Measurements from ENCODE around the gene RAPGEF2. TPM values are rescaled to one million over a fixed set of nuclear protein-coding genes. Genes with fewer than 3 reads are reported as not detected.

RAPGEF2 gene
- total and polyA plus RNA-seq, 7 experiments from 2014 or later: 0.72 to 35.2 (median 20.7) TPM

DNA sequence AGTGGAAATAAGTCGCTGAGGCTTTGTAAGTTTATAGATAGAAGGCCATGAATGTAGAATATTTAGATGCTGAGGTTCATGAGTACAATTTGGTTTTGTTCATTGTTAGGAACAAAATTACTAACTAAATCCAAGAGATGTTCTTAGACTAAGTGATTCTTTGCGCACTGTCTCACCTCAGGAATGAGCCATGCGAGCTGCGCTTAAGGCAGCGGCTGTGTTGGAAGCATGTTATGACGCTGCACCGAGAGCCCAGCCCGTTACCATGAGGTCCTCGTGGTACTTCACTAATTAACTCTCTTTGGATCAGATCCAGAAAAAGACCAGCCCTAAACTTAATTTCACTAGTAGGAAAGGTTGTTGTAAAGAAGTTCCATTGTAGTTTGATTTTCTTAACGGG is 166.2 kb downstream of the RAPGEF2 start:
- H3K4me3 Mint-ChIP-seq: no peak overlapping the region
- peaks cover 0 to 8% (median 3%) of the 10 kb centered on the region in 5 donors for H3K36me3 Mint-ChIP-seq
- H3K27me3 ChIP-seq (ENCODE audit: control insufficient read depth in 2 of 2, insufficient read depth in 2 of 2, low read length in 2 of 2): no peaks in the 10 kb centered on the region
- intact Hi-C loops (cut with micrococcal nuclease): no loop called here
- DNase-seq (no peak), ATAC-seq (no peak)
- H3K27ac ChIP-seq (ENCODE audit: low read depth, low read length): no peak overlapping the region
- H3K4me1 Mint-ChIP-seq: peaks cover 4 to 27% (median 16%) of the 10 kb centered on the region in 7 donors
- H3K36me3 ChIP-seq (ENCODE audit: control insufficient read depth in 2 of 3, insufficient read depth in 3 of 3, low read length in 3 of 3): no peaks in the 10 kb centered on the region
- ChIA-PET CTCF (no interaction called here), POLR2A (no interaction called here)
- no peaks in the 10 kb centered on the region for H3K9me3 ChIP-seq (ENCODE audit: control insufficient read depth in 2 of 3, low read length in 3 of 3)
- H3K27me3 Mint-ChIP-seq: no peaks in the 10 kb centered on the region
- no peaks in the 10 kb centered on the region for H3K4me1 ChIP-seq (ENCODE audit: control insufficient read depth in 2 of 2, insufficient read depth in 2 of 2, low read length in 2 of 2)
- no peak overlapping the region for H3K27ac Mint-ChIP-seq
- no peak overlapping the region for H3K4me3 ChIP-seq (ENCODE audit: low read length)
- H3K9me3 Mint-ChIP-seq: peaks cover 0 to 1% (median 0%) of the 10 kb centered on the region in 11 donors

DNA sequence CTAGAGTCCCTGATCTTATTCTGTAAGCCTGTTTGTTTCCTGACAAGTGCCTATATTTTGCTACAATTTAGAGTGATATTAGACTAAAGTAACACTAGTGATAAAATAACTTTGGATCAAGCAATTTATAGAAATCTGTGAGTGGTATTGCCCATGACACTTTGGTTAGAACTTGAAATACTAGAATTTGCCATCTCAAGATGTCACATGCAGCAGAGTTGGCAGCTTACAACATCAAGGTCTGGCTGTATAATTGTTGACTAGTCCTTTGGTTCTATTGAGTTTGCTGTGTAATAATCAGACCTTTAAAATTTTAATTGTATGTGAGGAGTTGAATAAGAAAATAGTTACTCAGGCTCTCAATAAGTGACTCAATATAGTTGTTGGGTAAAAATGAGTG is 167.1 kb downstream of the RAPGEF2 start:
- intact Hi-C loops (cut with micrococcal nuclease): no loop called here
- Histone ChIP-seq H3K36me3 (ENCODE audit: control insufficient read depth in 2 of 3, insufficient read depth in 3 of 3, low read length in 3 of 3) (no peaks in the 10 kb centered on the region), H3K4me1 (ENCODE audit: control insufficient read depth in 2 of 2, insufficient read depth in 2 of 2, low read length in 2 of 2) (no peaks in the 10 kb centered on the region), H3K9me3 (ENCODE audit: control insufficient read depth in 2 of 3, low read length in 3 of 3) (no peaks in the 10 kb centered on the region), H3K27me3 (ENCODE audit: control insufficient read depth in 2 of 2, insufficient read depth in 2 of 2, low read length in 2 of 2) (no peaks in the 10 kb centered on the region), H3K27ac (ENCODE audit: low read depth, low read length) (no peak overlapping the region), H3K4me3 (ENCODE audit: low read length) (no peak overlapping the region)
- peaks cover 0 to 1% (median 0%) of the 10 kb centered on the region in 11 donors for H3K9me3 Mint-ChIP-seq
- H3K36me3 Mint-ChIP-seq: peaks cover 0 to 8% (median 3%) of the 10 kb centered on the region in 5 donors
- no peaks in the 10 kb centered on the region for H3K27me3 Mint-ChIP-seq
- peaks cover 4 to 25% (median 16%) of the 10 kb centered on the region in 7 donors for H3K4me1 Mint-ChIP-seq
- H3K4me3 Mint-ChIP-seq: no peak overlapping the region
- no peak overlapping the region for H3K27ac Mint-ChIP-seq
- DNase-seq (no peak), ATAC-seq (no peak)
- POLR2A ChIA-PET: no interaction called here
- CTCF ChIA-PET: no interaction called here

DNA sequence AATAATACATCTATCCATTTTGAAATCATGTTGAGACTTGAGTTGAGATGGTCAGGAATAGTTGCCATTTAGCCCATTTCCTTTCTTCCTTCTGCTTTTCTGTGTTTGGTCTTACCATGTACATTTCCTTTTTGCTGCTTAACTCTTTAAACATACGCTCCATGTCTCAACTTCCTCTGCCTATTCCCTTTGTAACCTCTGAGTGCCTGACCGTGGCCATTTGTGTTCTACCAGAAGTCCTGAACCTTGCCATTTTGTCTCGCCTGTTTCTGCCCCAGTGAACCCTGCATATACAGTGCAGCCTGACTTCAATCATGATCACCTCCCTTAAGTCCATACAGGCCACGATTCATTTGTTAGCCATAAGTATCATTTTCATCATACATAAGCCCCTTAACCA is 169.0 kb downstream of the RAPGEF2 start:
- H3K4me3 Mint-ChIP-seq: no peak overlapping the region
- intact Hi-C loops (cut with micrococcal nuclease): no loop called here
- POLR2A ChIA-PET: no interaction called here
- no peaks in the 10 kb centered on the region for H3K27me3 ChIP-seq (ENCODE audit: control insufficient read depth in 2 of 2, insufficient read depth in 2 of 2, low read length in 2 of 2)
- no peaks in the 10 kb centered on the region for H3K9me3 Mint-ChIP-seq
- ATAC-seq (peak; percentile 37), DNase-seq (no peak)
- H3K4me3 ChIP-seq (ENCODE audit: low read length): no peak overlapping the region
- CTCF ChIA-PET: no interaction called here
- no peaks in the 10 kb centered on the region for H3K27me3 Mint-ChIP-seq
- no peak overlapping the region for H3K27ac ChIP-seq (ENCODE audit: low read depth, low read length)
- H3K36me3 ChIP-seq (ENCODE audit: control insufficient read depth in 2 of 3, insufficient read depth in 3 of 3, low read length in 3 of 3): no peaks in the 10 kb centered on the region
- H3K36me3 Mint-ChIP-seq: peaks cover 0 to 3% (median 0%) of the 10 kb centered on the region in 5 donors
- no peaks in the 10 kb centered on the region for H3K9me3 ChIP-seq (ENCODE audit: control insufficient read depth in 2 of 3, low read length in 3 of 3)
- no peaks in the 10 kb centered on the region for H3K4me1 ChIP-seq (ENCODE audit: control insufficient read depth in 2 of 2, insufficient read depth in 2 of 2, low read length in 2 of 2)
- peaks cover 4 to 18% (median 16%) of the 10 kb centered on the region in 7 donors for H3K4me1 Mint-ChIP-seq
- H3K27ac Mint-ChIP-seq: peak overlapping the region in 1 of 9 donors; percentile 33

DNA sequence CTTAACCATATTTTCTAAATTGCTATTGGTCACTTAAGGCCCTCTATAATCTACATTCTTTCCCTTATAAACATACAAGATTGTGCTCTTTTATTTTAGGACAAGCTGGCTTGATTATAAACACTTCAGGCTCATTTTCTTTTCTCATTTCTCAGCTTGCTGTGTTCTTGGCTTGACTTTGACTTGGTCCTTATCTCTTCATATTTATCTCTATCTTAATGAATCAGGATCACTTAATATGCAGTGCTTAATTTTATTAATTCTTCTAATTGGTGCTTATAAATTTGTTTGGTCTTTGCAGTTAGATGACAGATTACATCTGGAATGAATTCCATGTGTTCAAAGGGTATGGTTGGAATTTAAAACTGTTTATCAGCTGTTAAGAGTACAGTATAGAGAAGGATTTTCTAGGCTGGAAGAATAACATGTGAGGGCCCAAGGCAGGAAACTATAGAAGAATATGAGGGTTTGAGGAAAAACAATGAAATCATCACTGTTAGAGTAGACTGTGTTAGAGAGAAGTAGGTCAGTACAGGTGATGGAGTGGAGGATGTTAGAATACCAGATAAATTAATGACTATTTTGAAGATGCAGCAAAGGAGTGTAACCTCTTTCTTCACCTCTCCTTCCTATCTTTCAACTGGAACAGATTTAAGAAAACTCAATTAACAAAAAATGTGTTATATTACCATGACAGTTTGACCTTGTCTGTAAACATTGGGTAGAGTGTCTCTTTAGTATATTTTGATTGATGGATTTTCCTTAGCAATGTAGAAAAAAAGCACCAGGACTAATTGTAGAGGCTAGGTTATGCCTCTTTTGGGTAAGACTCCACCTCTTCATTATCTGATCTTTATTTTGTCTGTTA is 169.6 kb downstream of the RAPGEF2 start:
- Histone ChIP-seq H3K9me3 (ENCODE audit: control insufficient read depth in 2 of 3, low read length in 3 of 3) (no peaks in the 10 kb centered on the region), H3K4me1 (ENCODE audit: control insufficient read depth in 2 of 2, insufficient read depth in 2 of 2, low read length in 2 of 2) (no peaks in the 10 kb centered on the region), H3K27ac (ENCODE audit: low read depth, low read length) (no peak overlapping the region), H3K4me3 (ENCODE audit: low read length) (no peak overlapping the region), H3K27me3 (ENCODE audit: control insufficient read depth in 2 of 2, insufficient read depth in 2 of 2, low read length in 2 of 2) (no peaks in the 10 kb centered on the region), H3K36me3 (ENCODE audit: control insufficient read depth in 2 of 3, insufficient read depth in 3 of 3, low read length in 3 of 3) (no peaks in the 10 kb centered on the region)
- ATAC-seq: no peak
- peak overlapping the region in 1 of 9 donors; percentile 37 for H3K27ac Mint-ChIP-seq
- no peaks in the 10 kb centered on the region for H3K27me3 Mint-ChIP-seq
- POLR2A ChIA-PET: no interaction called here
- peaks cover 0 to 2% (median 0%) of the 10 kb centered on the region in 11 donors for H3K9me3 Mint-ChIP-seq
- H3K4me1 Mint-ChIP-seq: peaks cover 4 to 18% (median 16%) of the 10 kb centered on the region in 7 donors
- no peak for DNase-seq
- no peak overlapping the region for H3K4me3 Mint-ChIP-seq
- CTCF ChIA-PET: no interaction called here
- intact Hi-C loops (cut with micrococcal nuclease): no loop called here
- H3K36me3 Mint-ChIP-seq: peaks cover 0 to 4% (median 2%) of the 10 kb centered on the region in 5 donors

DNA sequence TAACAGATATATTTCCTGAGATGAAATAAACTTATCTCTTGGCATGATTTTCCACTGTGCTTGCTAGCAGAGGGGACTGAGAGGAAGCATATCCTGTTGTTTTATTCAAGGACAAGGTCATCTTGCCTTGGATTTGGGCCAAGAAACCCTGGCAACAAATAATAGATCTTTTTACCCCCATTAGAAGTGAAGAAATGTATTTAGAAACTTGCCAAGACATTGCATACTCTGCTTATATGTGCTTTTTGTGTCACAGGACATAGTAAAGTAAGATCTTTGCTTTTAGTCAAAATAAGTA is 170.2 kb downstream of the RAPGEF2 start:
- DNase-seq (no peak), ATAC-seq (no peak)
- Histone ChIP-seq H3K27me3 (ENCODE audit: control insufficient read depth in 2 of 2, insufficient read depth in 2 of 2, low read length in 2 of 2) (no peaks in the 10 kb centered on the region), H3K27ac (ENCODE audit: low read depth, low read length) (no peak overlapping the region), H3K4me3 (ENCODE audit: low read length) (no peak overlapping the region), H3K4me1 (ENCODE audit: control insufficient read depth in 2 of 2, insufficient read depth in 2 of 2, low read length in 2 of 2) (no peaks in the 10 kb centered on the region), H3K36me3 (ENCODE audit: control insufficient read depth in 2 of 3, insufficient read depth in 3 of 3, low read length in 3 of 3) (no peaks in the 10 kb centered on the region), H3K9me3 (ENCODE audit: control insufficient read depth in 2 of 3, low read length in 3 of 3) (no peaks in the 10 kb centered on the region)
- CTCF ChIA-PET: no interaction called here
- H3K4me1 Mint-ChIP-seq: peaks cover 4 to 18% (median 16%) of the 10 kb centered on the region in 7 donors
- H3K36me3 Mint-ChIP-seq: peaks cover 0 to 7% (median 4%) of the 10 kb centered on the region in 5 donors
- intact Hi-C loops (cut with micrococcal nuclease): no loop called here
- H3K27me3 Mint-ChIP-seq: no peaks in the 10 kb centered on the region
- peak overlapping the region in 1 of 9 donors; percentile 23 for H3K27ac Mint-ChIP-seq
- peaks cover 0 to 5% (median 2%) of the 10 kb centered on the region in 11 donors for H3K9me3 Mint-ChIP-seq
- H3K4me3 Mint-ChIP-seq: no peak overlapping the region
- POLR2A ChIA-PET: no interaction called here

DNA sequence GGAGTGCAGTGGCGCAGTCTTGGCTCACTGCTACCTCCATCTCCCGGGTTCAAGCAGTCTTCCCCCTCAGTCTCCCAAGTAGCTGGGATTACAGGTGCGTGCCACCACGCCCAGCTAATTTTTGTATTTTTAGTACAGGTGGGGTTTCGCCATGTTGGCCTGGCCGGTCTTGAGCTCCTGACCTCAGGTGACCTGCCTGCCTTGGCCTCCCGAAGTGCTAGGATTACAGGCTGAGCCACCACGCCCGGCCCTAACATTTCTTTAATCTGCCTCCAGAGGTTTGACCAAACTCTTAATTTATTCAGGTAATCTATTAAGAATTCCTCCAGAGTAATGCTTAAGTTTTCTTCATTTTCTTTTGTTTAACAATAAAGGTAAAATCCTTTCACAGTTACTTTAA is 171.0 kb downstream of the RAPGEF2 start:
- no peak overlapping the region for H3K27ac Mint-ChIP-seq
- Histone ChIP-seq H3K27ac (ENCODE audit: low read depth, low read length) (no peak overlapping the region), H3K9me3 (ENCODE audit: control insufficient read depth in 2 of 3, low read length in 3 of 3) (no peaks in the 10 kb centered on the region), H3K27me3 (ENCODE audit: control insufficient read depth in 2 of 2, insufficient read depth in 2 of 2, low read length in 2 of 2) (no peaks in the 10 kb centered on the region), H3K4me1 (ENCODE audit: control insufficient read depth in 2 of 2, insufficient read depth in 2 of 2, low read length in 2 of 2) (no peaks in the 10 kb centered on the region), H3K36me3 (ENCODE audit: control insufficient read depth in 2 of 3, insufficient read depth in 3 of 3, low read length in 3 of 3) (no peaks in the 10 kb centered on the region), H3K4me3 (ENCODE audit: low read length) (no peak overlapping the region)
- H3K9me3 Mint-ChIP-seq: peaks cover 0 to 5% (median 2%) of the 10 kb centered on the region in 11 donors
- intact Hi-C loops (cut with micrococcal nuclease): no loop called here
- DNase-seq (no peak), ATAC-seq (no peak)
- peaks cover 4 to 18% (median 16%) of the 10 kb centered on the region in 7 donors for H3K4me1 Mint-ChIP-seq
- ChIA-PET CTCF (no interaction called here), POLR2A (no interaction called here)
- no peak overlapping the region for H3K4me3 Mint-ChIP-seq
- H3K27me3 Mint-ChIP-seq: no peaks in the 10 kb centered on the region
- peaks cover 0 to 10% (median 7%) of the 10 kb centered on the region in 5 donors for H3K36me3 Mint-ChIP-seq

DNA sequence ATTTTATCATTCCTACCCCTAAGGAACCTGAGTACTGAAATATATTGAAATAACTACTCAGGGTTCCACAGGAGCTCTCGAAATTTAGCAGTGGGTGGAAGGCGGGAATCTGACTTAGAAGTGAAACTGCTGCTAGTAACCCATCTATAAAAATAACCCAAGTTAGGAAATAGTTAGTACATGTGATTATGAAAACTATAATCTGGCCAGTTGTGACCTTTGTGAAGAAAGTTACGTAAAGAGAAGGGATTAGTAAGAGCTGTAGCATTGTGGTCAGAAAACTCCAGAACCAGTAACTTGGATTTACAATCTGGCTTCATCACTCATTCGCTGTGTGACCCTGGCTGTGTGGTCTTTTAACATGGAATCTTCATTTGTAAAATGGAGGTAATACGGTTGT is 175.5 kb downstream of the RAPGEF2 start:
- Histone ChIP-seq H3K27ac (ENCODE audit: low read depth, low read length) (no peak overlapping the region), H3K4me1 (ENCODE audit: control insufficient read depth in 2 of 2, insufficient read depth in 2 of 2, low read length in 2 of 2) (no peaks in the 10 kb centered on the region), H3K4me3 (ENCODE audit: low read length) (no peak overlapping the region), H3K27me3 (ENCODE audit: control insufficient read depth in 2 of 2, insufficient read depth in 2 of 2, low read length in 2 of 2) (no peaks in the 10 kb centered on the region), H3K9me3 (ENCODE audit: control insufficient read depth in 2 of 3, low read length in 3 of 3) (no peaks in the 10 kb centered on the region), H3K36me3 (ENCODE audit: control insufficient read depth in 2 of 3, insufficient read depth in 3 of 3, low read length in 3 of 3) (no peaks in the 10 kb centered on the region)
- Mint-ChIP-seq H3K27me3 (no peaks in the 10 kb centered on the region), H3K4me1 (no peaks in the 10 kb centered on the region), H3K27ac (no peak overlapping the region), H3K36me3 (peaks cover 0 to 21% (median 6%) of the 10 kb centered on the region in 5 donors), H3K9me3 (peaks cover 0 to 5% (median 2%) of the 10 kb centered on the region in 11 donors), H3K4me3 (no peak overlapping the region)
- POLR2A ChIA-PET: no interaction called here
- CTCF ChIA-PET: no interaction called here
- DNase-seq (no peak), ATAC-seq (peak; percentile 77)
- intact Hi-C loops (cut with micrococcal nuclease): no loop called here
